Calu3 (cell line): ENCODE results near the gene OSBPL8. TPM values are rescaled to one million over a fixed set of nuclear protein-coding genes. Genes with fewer than 3 reads are reported as not detected.

ENCODE experiments used
- BruUV-seq: library from RNA; stranded (reverse); fragments of 400-500 nt; replicated peaks from 2 replicates; lab custom pipeline; 2021; lab: Mats Ljungman, UMichigan
- CTCF ChIA-PET: fragments of 300-600 bp; sonication (Branson Sonifier 250); formaldehyde crosslinking; loops from one replicate; lab custom pipeline; 2022; ENCODE audit warnings: antibody characterized with exemption; lab: Charles Lee
- DNase-seq: peaks from one replicate; pipeline ENCODE4 v3.0.0; 2022
- H3K27ac Mint-ChIP-seq: one replicate; pipeline ENCODE4 v1.8.0; 2022; ENCODE audit warnings: mixed read lengths; ENCODE audit not compliant: unreplicated experiment
- H3K27me3 Mint-ChIP-seq: one replicate; pipeline ENCODE4 v1.8.0; 2022; ENCODE audit warnings: mixed read lengths; ENCODE audit not compliant: unreplicated experiment
- H3K36me3 Mint-ChIP-seq: one replicate; pipeline ENCODE4 v1.8.0; 2022; ENCODE audit warnings: mild to moderate bottlenecking, moderate library complexity, mixed read lengths; ENCODE audit not compliant: insufficient read depth, unreplicated experiment
- H3K4me1 Mint-ChIP-seq: one replicate; pipeline ENCODE4 v1.8.0; 2022; ENCODE audit warnings: mild to moderate bottlenecking, low read depth, mixed read lengths; ENCODE audit not compliant: unreplicated experiment
- H3K4me3 Mint-ChIP-seq: one replicate; pipeline ENCODE4 v1.8.0; 2022; ENCODE audit warnings: mild to moderate bottlenecking, low read depth, moderate library complexity, mixed read lengths; ENCODE audit not compliant: unreplicated experiment
- H3K9me3 Mint-ChIP-seq: one replicate; pipeline ENCODE4 v1.8.0; 2022; ENCODE audit warnings: low read depth, mixed read lengths; ENCODE audit not compliant: unreplicated experiment
- CTCF ChIP-seq: fragments of 200-600 bp; IDR thresholded peaks from one replicate; pipeline ENCODE4 v1.8.0; 2022; ENCODE audit warnings: antibody characterized with exemption; ENCODE audit not compliant: unreplicated experiment
- intact Hi-C: fragments of 100-400 bp; cut with micrococcal nuclease; formaldehyde crosslinking; loops from one replicate; pipeline ENCODE4 v1.10.0; 2022; ENCODE audit not compliant: unreplicated experiment
- total RNA-seq: library from RNA; stranded (reverse); gene quantifications from 2 replicates; pipeline ENCODE4 v1.2.3, GENCODE V29; 2022

Gene OSBPL8
- total RNA-seq, 1 experiment from 2014 or later: 64.9 TPM

- no peak overlapping the region for H3K27ac Mint-ChIP-seq
- no peaks in the 10 kb centered on the region for H3K36me3 Mint-ChIP-seq
- no peaks in the 10 kb centered on the region for H3K9me3 Mint-ChIP-seq
- H3K27me3 Mint-ChIP-seq: no peaks in the 10 kb centered on the region
- DNase-seq: no peak
- CTCF ChIA-PET: no interaction called here
- intact Hi-C loops: no loop called here
- no peak for TF ChIP-seq CTCF
- no peak overlapping the region for H3K4me3 Mint-ChIP-seq
- BruUV-seq: no TSS peak
- no peaks in the 10 kb centered on the region for H3K4me1 Mint-ChIP-seq
These were observed 247.3 kb downstream of the OSBPL8 start for GRCh38 chr12:76312315-76312714.

GRCh38 chr12:76311796-76312195 lies 247.8 kb downstream of the OSBPL8 start:
- Mint-ChIP-seq H3K27ac (no peak overlapping the region), H3K27me3 (no peaks in the 10 kb centered on the region), H3K4me3 (no peak overlapping the region), H3K9me3 (no peaks in the 10 kb centered on the region), H3K4me1 (no peaks in the 10 kb centered on the region), H3K36me3 (no peaks in the 10 kb centered on the region)
- intact Hi-C loops: no loop called here
- CTCF ChIA-PET: no interaction called here
- DNase-seq: no peak
- no TSS peak for BruUV-seq
- TF ChIP-seq CTCF: no peak

GRCh38 chr12:76310110-76310509 lies 249.5 kb downstream of the OSBPL8 start:
- intact Hi-C loops: no loop called here
- H3K4me3 Mint-ChIP-seq: no peak overlapping the region
- CTCF ChIA-PET: interaction anchor here (0.6 kb wide), 1 partner anchor 725 kb away, joined by 4 read pairs; no protein-coding TSS in a partner anchor
- H3K27me3 Mint-ChIP-seq: no peaks in the 10 kb centered on the region
- no peaks in the 10 kb centered on the region for H3K4me1 Mint-ChIP-seq
- no peak overlapping the region for H3K27ac Mint-ChIP-seq
- no peaks in the 10 kb centered on the region for H3K36me3 Mint-ChIP-seq
- BruUV-seq: no TSS peak
- H3K9me3 Mint-ChIP-seq: no peaks in the 10 kb centered on the region
- no peak for TF ChIP-seq CTCF
- DNase-seq: no peak

- intact Hi-C loops: no loop called here
- DNase-seq: no peak
- H3K27me3 Mint-ChIP-seq: no peaks in the 10 kb centered on the region
- H3K9me3 Mint-ChIP-seq: no peaks in the 10 kb centered on the region
- H3K27ac Mint-ChIP-seq: no peak overlapping the region
- TF ChIP-seq CTCF: no peak
- H3K4me3 Mint-ChIP-seq: no peak overlapping the region
- no peaks in the 10 kb centered on the region for H3K36me3 Mint-ChIP-seq
- CTCF ChIA-PET: no interaction called here
- H3K4me1 Mint-ChIP-seq: no peaks in the 10 kb centered on the region
- BruUV-seq: no TSS peak
These were observed 250.7 kb downstream of the OSBPL8 start for GRCh38 chr12:76308866-76309265.
